ENCODE results near the gene MYO1E. TPM values are rescaled to one million over a fixed set of nuclear protein-coding genes. Genes with fewer than 3 reads are reported as not detected.
A peak's percentile ranks its signal among the peaks of the same experiment; 100 is the strongest.

MYO1E gene
- total and polyA plus RNA-seq, 2 of the 8 experiments (the other 6 are each of a cell fraction or from before 2014, with no cell fraction given) = 19.6 to 142 TPM

GRCh38 chr15:59143281-59143680 is 229.4 kb downstream of the MYO1E start:
- no peak overlapping the region for H3K4me2 ChIP-seq (ENCODE audit: insufficient read depth in 1 of 2, low read depth in 2 of 2, low read length in 2 of 2)

More at GRCh38 chr15:59143281-59143680, 229.4 kb downstream of the MYO1E start:
- H2BK120ac ChIP-seq (replicated peaks; ENCODE audit: low read depth, low read length) = no peak overlapping the region
- H3K4me1 ChIP-seq (replicated peaks in 1 of 4; ENCODE audit: control insufficient read depth in 3 of 4, insufficient read depth in 4 of 4, low read length in 3 of 4) = peaks cover 3 to 5% (median 3%) of the 10 kb centered on the region in 4 experiments; a peak in 6 of 7 replicates
- CTCF ChIA-PET (ENCODE audit: partially characterized antibody) = interaction anchor here (0.6 to 2.0 kb wide), 6 partner anchors 9 to 1488 kb away, joined by 3 to 7 read pairs (median 3); no protein-coding TSS in a partner anchor
- H3K27ac ChIP-seq (ENCODE audit: low read depth, low read length) = no peak overlapping the region
- H4K91ac ChIP-seq (replicated peaks; ENCODE audit: insufficient read length, low read length) = no peak overlapping the region
- WGBS, 2 experiments (ENCODE audit: extremely low coverage in 1 of 2, insufficient coverage in 1 of 2, insufficient read length in 1 of 2, insufficient replicate concordance in 2 of 2, low coverage in 1 of 2, low lambda C conversion rate in 2 of 2, missing lambda C conversion rate in 1 of 2) = 86% methylated on average over 5 of the region's 5 CpGs; no CpG with 5 or more reads in 1 of the 2 experiments
- no peak overlapping the region for H3K18ac ChIP-seq (ENCODE audit: extremely low read depth, low read length)
- DNase-seq (ENCODE audit: low read depth in 1 of 2, low spot score in 2 of 2) = no peak
- H2AFZ ChIP-seq (ENCODE audit: low read length) = no peak overlapping the region
- no peak overlapping the region for H2BK12ac ChIP-seq (ENCODE audit: low read depth, low read length)
- no peaks in the 10 kb centered on the region; the same call in 1 of the 2 replicates for H3K23me2 ChIP-seq (ENCODE audit: low read depth, low read length)
- H3K4me3 ChIP-seq (ENCODE audit: extremely low read depth in 1 of 4, insufficient read depth in 2 of 4, low read depth in 3 of 4, low read length in 4 of 4) = no peak overlapping the region
- no peaks in the 10 kb centered on the region for H3K79me1 ChIP-seq (ENCODE audit: low read depth, low read length)
- H3K23ac ChIP-seq (ENCODE audit: insufficient read length) = no peak overlapping the region
- H3K27me3 ChIP-seq (replicated peaks in 1 of 4; ENCODE audit: control insufficient read depth in 3 of 4, extremely low read depth in 1 of 4, insufficient read depth in 3 of 4, low read length in 3 of 4) = no peaks in the 10 kb centered on the region
- H3K9ac ChIP-seq (replicated peaks in 1 of 4; ENCODE audit: extremely low read depth in 1 of 4, low read depth in 3 of 4, low read length in 3 of 4) = no peak overlapping the region
- H4K8ac ChIP-seq (ENCODE audit: extremely low read depth, insufficient read depth, low read length) = no peak overlapping the region
- POLR2A ChIA-PET (ENCODE audit: partially characterized antibody) = no interaction called here
- no peak overlapping the region for H3K4ac ChIP-seq (replicated peaks; ENCODE audit: insufficient read length, low read depth, low read length)
- H4K5ac ChIP-seq (ENCODE audit: insufficient read length, low read depth, low read length) = no peak overlapping the region
- H3K56ac ChIP-seq (replicated peaks; ENCODE audit: insufficient read length, low read depth, low read length) = no peak overlapping the region
- H4K20me1 ChIP-seq (replicated peaks in 1 of 2; ENCODE audit: control insufficient read depth in 1 of 2, insufficient read depth in 2 of 2, low read length in 2 of 2) = peaks cover 0 to 3% of the 10 kb centered on the region in 2 experiments
- H2BK20ac ChIP-seq (ENCODE audit: low read length) = no peak overlapping the region
- no peak overlapping the region for H2AK5ac ChIP-seq (ENCODE audit: low read depth, low read length)
- H3K14ac ChIP-seq (ENCODE audit: insufficient read length) = no peak overlapping the region
- H3K36me3 ChIP-seq (ENCODE audit: control insufficient read depth in 2 of 4, insufficient read depth in 4 of 4, low read length in 3 of 4) = peaks cover 4 to 20% (median 7%) of the 10 kb centered on the region in 4 experiments; a peak in 6 of 8 replicates
- H2BK15ac ChIP-seq (ENCODE audit: low read length) = no peak overlapping the region
- no peaks in the 10 kb centered on the region for H3K9me3 ChIP-seq (ENCODE audit: insufficient read depth in 2 of 2, low read depth in 1 of 2, low read length in 1 of 2)
- 0 out of 4 replicates have a peak, but pooled peaks cover 0 to 2% of the 10 kb centered on the region in 2 experiments for H3K79me2 ChIP-seq (ENCODE audit: control insufficient read depth in 1 of 2, insufficient read depth in 2 of 2, low read length in 2 of 2)
- FAIRE-seq = no peak
- peak overlapping the region; percentile 35; the same call in 1 of the 2 replicates for H2BK5ac ChIP-seq (ENCODE audit: low read depth, low read length)
- TF ChIP-seq RXRA (IDR thresholded peaks at IDR 0.05; ENCODE audit: insufficient read depth, low read depth, low read length) (no peak), RNF2 (IDR thresholded peaks at IDR 0.05; ENCODE audit: borderline replicate concordance, low read depth, low read length, missing control alignments, poor library complexity, severe bottlenecking) (no peak), GTF2F1 (IDR thresholded peaks at IDR 0.05; ENCODE audit: borderline replicate concordance, low read depth, low read length) (no peak), SP2 (IDR thresholded peaks at IDR 0.05; ENCODE audit: low read length) (no peak), BRCA1 (IDR thresholded peaks at IDR 0.05; ENCODE audit: low read depth, low read length) (no peak), PHF8 (conservative IDR thresholded peaks at IDR 0.05; ENCODE audit: low read depth, low read length) (no peak), YY1 (IDR thresholded peaks at IDR 0.05; ENCODE audit: low read depth, low read length) (no peak), RAD21 (IDR thresholded peaks at IDR 0.05 in 1 of 2, conservative IDR thresholded peaks at IDR 0.05 in 1 of 2; ENCODE audit: low read depth in 2 of 2, low read length in 2 of 2) (no peak), NRF1 (IDR thresholded peaks at IDR 0.05; ENCODE audit: low read depth, low read length) (no peak), RBBP5 (IDR thresholded peaks at IDR 0.05; ENCODE audit: borderline replicate concordance, low read depth, low read length) (no peak), EGR1 (IDR thresholded peaks at IDR 0.05; ENCODE audit: borderline replicate concordance, low read depth, low read length) (no peak), BCL11A (IDR thresholded peaks at IDR 0.05; ENCODE audit: low read depth in 2 of 2, low read length in 2 of 2) (no peak), TEAD4 (IDR thresholded peaks at IDR 0.05; ENCODE audit: low read depth, low read length) (no peak), TBP (IDR thresholded peaks at IDR 0.05; ENCODE audit: low read depth, low read length) (no peak)
